Measurements from ENCODE around the gene TMEM165.

DNA sequence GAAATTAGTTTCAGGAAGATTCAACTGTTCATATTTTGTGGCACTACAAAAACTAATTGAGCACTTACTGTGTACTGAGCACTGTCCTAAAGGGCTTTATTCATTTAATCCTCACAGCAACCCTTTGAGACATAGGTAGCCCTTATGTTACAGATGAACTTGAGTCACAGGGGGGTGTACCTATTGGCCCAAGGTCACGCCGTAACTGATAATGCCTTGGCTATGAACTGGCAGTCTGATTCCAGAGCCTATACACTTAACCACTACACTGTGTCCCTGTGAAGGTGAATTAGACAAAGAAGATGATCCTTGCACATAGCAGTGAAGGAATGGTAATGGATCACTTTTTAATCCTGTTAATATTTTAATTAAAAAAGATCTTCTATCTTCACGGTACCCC lies 12.0 kb downstream of the TMEM165 start:
- TF ChIP-seq CTCF (IDR thresholded peaks at IDR 0.05): no peak
- TF ChIP-seq POLR2A (IDR thresholded peaks at IDR 0.05): no peak

Measured in adrenal gland (tissue), 5 donors.